Hematopoietic multipotent progenitor cell treated with erythropoietin and hydrocortisone succinate and interleukin-3 and kit ligand, for 4 days (in vitro differentiated cells): Measurements from ENCODE around the gene TMEM259.

Experiments
- DNase-seq: peaks from one replicate; pipeline ENCODE4 v3.0.0-alpha.2; 2015

TMEM259 gene

GRCh38 chr19:1000591-1001537 is 20.1 kb downstream of the TMEM259 start:
- DNase-seq: no peak

GRCh38 chr19:1000095-1000494 is 20.8 kb downstream of the TMEM259 start, which contains the start of gene GRIN3B:
GRIN3B (plus strand) TSS chr19:1000419; CDS start chr19:1000438, 19 bp downstream.
- peak; percentile 78 for DNase-seq

- no peak for DNase-seq
Observed at GRCh38 chr19:999379-999719, 21.6 kb downstream of the TMEM259 start.

GRCh38 chr19:998064-998463 is 22.9 kb downstream of the TMEM259 start:
- peak; percentile 9 for DNase-seq

- DNase-seq: peak; percentile 71
Observed at GRCh38 chr19:996051-996838, 24.7 kb downstream of the TMEM259 start.

GRCh38 chr19:995051-995827 is 25.7 kb downstream of the TMEM259 start:
- peak; percentile 35 for DNase-seq

- no peak for DNase-seq
Observed at GRCh38 chr19:994516-994915, 26.4 kb downstream of the TMEM259 start.

GRCh38 chr19:993831-994393 is 27.0 kb downstream of the TMEM259 start:
- DNase-seq: no peak

GRCh38 chr19:993361-993830 is 27.5 kb downstream of the TMEM259 start:
- no peak for DNase-seq

GRCh38 chr19:992670-993055 is 28.3 kb downstream of the TMEM259 start:
- DNase-seq: no peak

- no peak for DNase-seq
Observed at GRCh38 chr19:991932-992669, 28.8 kb downstream of the TMEM259 start.

- DNase-seq: peak; percentile 64
Observed at GRCh38 chr19:991174-991931, 29.6 kb downstream of the TMEM259 start.

- no peak for DNase-seq
Observed at GRCh38 chr19:990746-991145, 30.2 kb downstream of the TMEM259 start.

- DNase-seq: no peak
Observed at GRCh38 chr19:990119-990571, 30.8 kb downstream of the TMEM259 start.

- peak; percentile 8 for DNase-seq
Observed at GRCh38 chr19:989381-990081, 31.4 kb downstream of the TMEM259 start.

GRCh38 chr19:988510-988909 is 32.4 kb downstream of the TMEM259 start:
- no peak for DNase-seq

GRCh38 chr19:988081-988480 is 32.8 kb downstream of the TMEM259 start:
- DNase-seq: no peak

GRCh38 chr19:986083-986482 is 34.8 kb downstream of the TMEM259 start:
- no peak for DNase-seq

GRCh38 chr19:984165-984967 is 36.6 kb downstream of the TMEM259 start, which contains the start of gene WDR18:
WDR18 (plus strand) TSS chr19:984345; CDS start chr19:984354, 9 bp downstream.
- peak; percentile 97 for DNase-seq
